Liver (tissue), 9 donors: ENCODE results near the gene MTA2. TPM values are rescaled to one million over a fixed set of nuclear protein-coding genes. Genes with fewer than 3 reads are reported as not detected.

ENCODE experiments used
- DNase-seq: peaks from one replicate; pipeline ENCODE4 v3.0.0-alpha.2; 2017; ENCODE audit warnings: low spot score
- H3K27ac ChIP-seq, 2 donors: one replicate each; pipeline ENCODE4 v1.7.0; 2013; ENCODE audit warnings: inconsistent platforms in 2 of 2, low read length in 2 of 2, control low read depth in 1 of 2, low read depth in 1 of 2, mild to moderate bottlenecking in 1 of 2
- H3K27me3 ChIP-seq, 4 donors: one replicate each; pipeline versions ENCODE4 v1.6.1 to v1.7.0; 2013; ENCODE audit warnings: low read length in 3 of 4, inconsistent platforms in 1 of 4, mild to moderate bottlenecking in 1 of 4, moderate library complexity in 1 of 4; ENCODE audit not compliant: control insufficient read depth in 4 of 4, insufficient read depth in 4 of 4
- H3K36me3 ChIP-seq, 4 donors: one replicate each; pipeline versions ENCODE4 v1.6.1 to v1.7.0; 2013; ENCODE audit warnings: low read length in 3 of 4, mild to moderate bottlenecking in 3 of 4, low read depth in 1 of 4, moderate library complexity in 1 of 4; ENCODE audit not compliant: control insufficient read depth in 4 of 4, insufficient read depth in 3 of 4
- H3K4me1 ChIP-seq, 4 donors: one replicate each; pipeline versions ENCODE4 v1.6.1 to v1.7.0; 2013; ENCODE audit warnings: low read length in 3 of 4, mild to moderate bottlenecking in 3 of 4, moderate library complexity in 1 of 4; ENCODE audit not compliant: control insufficient read depth in 4 of 4, insufficient read depth in 4 of 4
- H3K4me3 ChIP-seq, 3 donors: one replicate each; pipeline versions ENCODE4 v1.6.1 to v1.7.0; 2013; ENCODE audit warnings: low read length in 3 of 3, control low read depth in 1 of 3, low read depth in 1 of 3, mild to moderate bottlenecking in 1 of 3
- H3K9ac ChIP-seq, 2 donors: one replicate each; pipeline ENCODE4 v1.7.0; 2013; ENCODE audit warnings: low read length in 2 of 2, mild to moderate bottlenecking in 2 of 2, moderate library complexity in 2 of 2, control low read depth in 1 of 2, low read depth in 1 of 2
- H3K9me3 ChIP-seq, 4 donors: one replicate each; pipeline versions ENCODE4 v1.6.1 to v1.7.0; 2013; ENCODE audit warnings: low read length in 3 of 4; ENCODE audit not compliant: control insufficient read depth in 4 of 4
- ATF3 ChIP-seq: IDR thresholded peaks from 2 replicates; pipeline ENCODE4 v1.6.1; 2016; ENCODE audit warnings: antibody characterized with exemption
- EGR1 ChIP-seq, 2 donors: IDR thresholded peaks; 2 replicates each; pipeline ENCODE4 v1.6.1; 2016 to 2018; ENCODE audit warnings: antibody characterized with exemption in 2 of 2, low read depth in 2 of 2
- FOXA2 ChIP-seq: IDR thresholded peaks from 2 replicates; pipeline ENCODE4 v1.6.1; 2016; ENCODE audit warnings: antibody characterized with exemption
- GABPA ChIP-seq, 2 donors: IDR thresholded peaks in 1 of 2; conservative IDR thresholded peaks in 1 of 2; 2 replicates each; pipeline ENCODE4 v1.6.1; 2016; ENCODE audit warnings: antibody characterized with exemption in 2 of 2, mild to moderate bottlenecking in 1 of 2, moderate library complexity in 1 of 2
- HNF4A ChIP-seq, 2 donors: conservative IDR thresholded peaks; 2 replicates each; pipeline ENCODE4 v1.6.1; 2016; ENCODE audit warnings: antibody characterized with exemption in 2 of 2, mild to moderate bottlenecking in 2 of 2
- HNF4G ChIP-seq: IDR thresholded peaks from 2 replicates; pipeline ENCODE4 v1.6.1; 2016; ENCODE audit warnings: antibody characterized with exemption
- JUND ChIP-seq, 2 donors: IDR thresholded peaks; 2 replicates each; pipeline ENCODE4 v1.6.1; 2016; ENCODE audit warnings: antibody characterized with exemption in 2 of 2
- MAX ChIP-seq: IDR thresholded peaks from 2 replicates; pipeline ENCODE4 v1.6.1; 2016; ENCODE audit warnings: antibody characterized with exemption
- NR2F2 ChIP-seq: IDR thresholded peaks from 2 replicates; pipeline ENCODE4 v1.6.1; 2016; ENCODE audit warnings: antibody characterized with exemption
- RAD21 ChIP-seq, 2 donors: IDR thresholded peaks; 2 replicates each; pipeline ENCODE4 v1.6.1; 2016; ENCODE audit warnings: antibody characterized with exemption in 2 of 2, mild to moderate bottlenecking in 2 of 2
- RXRA ChIP-seq, 2 donors: IDR thresholded peaks; 2 replicates each; pipeline ENCODE4 v1.6.1; 2017 to 2018; ENCODE audit warnings: antibody characterized with exemption in 2 of 2, mild to moderate bottlenecking in 1 of 2
- SP1 ChIP-seq: IDR thresholded peaks from 2 replicates; pipeline ENCODE4 v1.6.1; 2018; ENCODE audit warnings: antibody characterized with exemption, mild to moderate bottlenecking
- TAF1 ChIP-seq: conservative IDR thresholded peaks from 2 replicates; pipeline ENCODE4 v1.6.1; 2016; ENCODE audit warnings: antibody characterized with exemption, mild to moderate bottlenecking
- YY1 ChIP-seq: IDR thresholded peaks from 2 replicates; pipeline ENCODE4 v1.6.1; 2016; ENCODE audit warnings: antibody characterized with exemption, mild to moderate bottlenecking
- ZBTB33 ChIP-seq: IDR thresholded peaks from 2 replicates; pipeline ENCODE4 v1.6.1; 2016; ENCODE audit warnings: antibody characterized with exemption
- WGBS: extraction: QIAGEN DNeasy Blood & Tissue Kit; methylation state at CpG from one replicate; pipeline ENCODE4 v1.1.7; 2013; 5-methylcytosine and 5-hydroxymethylcytosine counted together
- polyA plus RNA-seq, 2 donors: library from polyadenylated mRNA; stranded (reverse) in 1 of 2; unstranded in 1 of 2; fragments of 200-250 nt in 1 of 2; fragments of >200 nt in 1 of 2; fragmentation: Nextera tagmentation in 1 of 2; extraction: Ambion mirVana in 1 of 2; gene quantifications; one replicate each; pipeline versions ENCODE4 v1.2.1 to v1.2.3, GENCODE V29; 2013 to 2015
- total RNA-seq, 2 donors: library from RNA; depleted of rRNA; stranded (reverse); fragments of >200 nt; gene quantifications; one replicate each; pipeline ENCODE4 v1.2.3, GENCODE V29; 2014
- donor health status: healthy.
- donor health status: healthy.
- donor health status: healthy.
- donor health status: healthy.
- donor health status: healthy.

MTA2 gene
- total and polyA plus RNA-seq, 4 donors, result 4.4 to 55.3 (median 32.3) TPM

- no peaks in the 10 kb centered on the region for H3K27me3 ChIP-seq
- H3K9me3 ChIP-seq, result no peaks in the 10 kb centered on the region
- no peak overlapping the region for H3K9ac ChIP-seq
- H3K4me1 ChIP-seq, result peaks cover 6 to 33% (median 24%) of the 10 kb centered on the region in 4 donors
- TF ChIP-seq FOXA2 (no peak), SP1 (no peak), EGR1 (IDR thresholded peaks at IDR 0.05; ENCODE audit: low read depth in 2 of 2) (no peak)
- 78% methylated on average over 14 of the region's 14 CpGs for WGBS
- H3K4me3 ChIP-seq, result no peak overlapping the region
- DNase-seq, result no peak
- H3K36me3 ChIP-seq, result peaks cover 4 to 38% (median 24%) of the 10 kb centered on the region in 4 donors
- peak overlapping the region; percentile 95 to 96 for H3K27ac ChIP-seq
Measured at GRCh38 chr11:62575837-62576236, 25.8 kb downstream of the MTA2 start.

GRCh38 chr11:62575156-62575555 is 26.5 kb downstream of the MTA2 start:
- Histone ChIP-seq H3K9ac (peak overlapping the region; percentile 70 to 98), H3K36me3 (peaks cover 6 to 42% (median 29%) of the 10 kb centered on the region in 4 donors), H3K9me3 (no peaks in the 10 kb centered on the region), H3K4me1 (peaks cover 6 to 33% (median 24%) of the 10 kb centered on the region in 4 donors), H3K4me3 (peak overlapping the region; percentile 53 to 71 (median 59)), H3K27ac (peak overlapping the region; percentile 95 to 96), H3K27me3 (no peaks in the 10 kb centered on the region)
- whole genome bisulfite sequencing, result 73% methylated on average over 17 of the region's 17 CpGs
- TF ChIP-seq FOXA2 (no peak), MAX (no peak), RAD21 (IDR thresholded peaks at IDR 0.05) (no peak), ATF3 (no peak), EGR1 (IDR thresholded peaks at IDR 0.05; ENCODE audit: low read depth in 2 of 2) (no peak), YY1 (no peak), SP1 (no peak), GABPA (IDR thresholded peaks at IDR 0.05 in 1 of 2, conservative IDR thresholded peaks at IDR 0.05 in 1 of 2) (no peak), TAF1 (no peak), ZBTB33 (no peak), HNF4A (conservative IDR thresholded peaks at IDR 0.05) (no peak), HNF4G (no peak), JUND (IDR thresholded peaks at IDR 0.05) (no peak)
- no peak for DNase-seq

GRCh38 chr11:62574363-62575071 is 27.1 kb downstream of the MTA2 start:
- peaks cover 6 to 33% (median 24%) of the 10 kb centered on the region in 4 donors for H3K4me1 ChIP-seq
- peak; percentile 55 for DNase-seq
- H3K4me3 ChIP-seq, result peak overlapping the region; percentile 53 to 71 (median 59)
- H3K27me3 ChIP-seq, result no peaks in the 10 kb centered on the region
- H3K27ac ChIP-seq, result peak overlapping the region; percentile 95 to 96
- no peak for TF ChIP-seq ZBTB33
- TF ChIP-seq RXRA (IDR thresholded peaks at IDR 0.05), result peak in 1 of 2 donors; percentile 6
- peak; percentile 58 for TF ChIP-seq NR2F2
- H3K9ac ChIP-seq, result peak overlapping the region; percentile 70 to 98
- no peaks in the 10 kb centered on the region for H3K9me3 ChIP-seq
- 2% methylated on average over 33 of the region's 33 CpGs for WGBS
- peaks cover 6 to 44% (median 32%) of the 10 kb centered on the region in 4 donors for H3K36me3 ChIP-seq
